GM06990 (cell line): ENCODE data around the gene PDE11A.

Source experiments
- DNase-seq: peaks from one replicate; pipeline ENCODE4 v3.0.0-alpha.2; 2011; ENCODE audit not compliant: insufficient read length; ENCODE audit errors: extremely low read depth
- H3K27me3 ChIP-seq: replicated peaks from 2 replicates; pipeline ENCODE4 v1.6.0; 2011; ENCODE audit warnings: low read length; ENCODE audit not compliant: control insufficient read depth, insufficient read depth
- H3K36me3 ChIP-seq: 2 replicates; pipeline ENCODE4 v1.5.1; 2011; ENCODE audit warnings: low read length; ENCODE audit not compliant: control insufficient read depth, insufficient read depth
- H3K4me3 ChIP-seq: replicated peaks from 2 replicates; pipeline ENCODE4 v1.5.1; 2011; ENCODE audit warnings: low read depth, mild to moderate bottlenecking, control low read depth, low read length
- CTCF ChIP-seq: IDR thresholded peaks from 2 replicates; pipeline ENCODE4 v1.5.1; 2011; ENCODE audit warnings: low read length, control low read depth, mild to moderate bottlenecking, inconsistent platforms; ENCODE audit not compliant: insufficient read depth, poor library complexity, severe bottlenecking

PDE11A gene

GRCh38 chr2:177767768-177768167, 304.8 kb downstream of the PDE11A start:
- H3K27me3 ChIP-seq = no peaks in the 10 kb centered on the region
- no peaks in the 10 kb centered on the region for H3K36me3 ChIP-seq
- peak; percentile 15 for TF ChIP-seq CTCF
- H3K4me3 ChIP-seq = no peak overlapping the region
- DNase-seq = no peak

DNA sequence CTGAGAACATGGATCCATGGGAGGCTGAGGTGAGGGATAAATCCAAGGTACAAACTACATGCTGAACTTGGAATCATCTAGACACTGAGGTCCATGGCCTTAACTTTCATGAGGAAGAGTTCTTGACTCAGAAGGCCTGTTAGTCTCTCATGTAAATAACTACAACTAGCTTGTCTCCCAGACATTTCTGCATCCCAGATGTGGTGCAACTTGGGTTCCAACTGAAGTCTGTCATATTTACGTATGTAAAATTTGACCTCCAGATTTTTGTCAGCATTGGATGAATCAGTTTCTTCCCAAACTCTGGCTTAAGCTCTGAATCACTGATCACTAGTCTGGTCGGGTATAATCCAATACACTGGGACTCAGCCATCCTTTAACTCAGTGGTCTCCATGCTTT, 306.9 kb downstream of the PDE11A start:
- DNase-seq = no peak
- no peak for TF ChIP-seq CTCF
- Histone ChIP-seq H3K36me3 (no peaks in the 10 kb centered on the region), H3K27me3 (no peaks in the 10 kb centered on the region; the same call in 1 of the 2 replicates), H3K4me3 (no peak overlapping the region)

DNA sequence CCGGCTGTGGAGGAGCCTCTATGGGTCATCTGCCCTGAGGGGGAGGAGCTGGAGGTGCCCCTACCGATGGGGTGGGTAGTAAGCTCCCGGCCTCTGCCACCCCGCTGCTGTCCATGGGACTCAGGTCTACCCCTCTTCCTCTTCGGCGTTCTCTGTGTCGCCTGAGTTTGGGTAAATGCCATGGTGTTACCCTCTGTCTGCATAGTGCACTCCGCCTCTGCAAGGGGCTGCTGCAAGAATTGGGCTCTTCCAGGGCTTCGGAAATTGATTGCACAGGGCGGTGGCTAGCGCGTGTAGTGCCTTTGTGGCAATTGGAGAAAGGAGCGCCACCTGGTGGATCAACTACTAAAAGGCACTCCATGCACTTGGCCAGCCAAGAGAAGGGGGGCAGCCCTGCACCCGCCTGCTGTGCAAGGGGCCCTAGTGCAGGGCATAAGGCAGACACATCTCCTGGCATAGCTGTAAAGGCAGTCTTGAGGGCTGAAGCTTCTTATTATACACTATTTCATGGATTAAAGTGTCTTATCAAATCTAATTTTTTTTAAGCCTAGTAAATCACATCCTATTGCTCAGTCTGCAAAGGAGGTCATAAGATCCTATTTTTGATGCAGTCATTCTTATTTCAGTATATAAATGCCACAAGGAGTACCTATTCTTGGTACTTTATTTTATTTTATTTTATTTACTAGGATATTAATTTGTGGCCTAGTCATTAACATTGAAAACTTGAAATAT, 308.9 kb downstream of the PDE11A start:
- Histone ChIP-seq H3K36me3 (no peaks in the 10 kb centered on the region), H3K27me3 (no peaks in the 10 kb centered on the region; the same call in 1 of the 2 replicates), H3K4me3 (no peak overlapping the region)
- peak; percentile 35 for DNase-seq
- TF ChIP-seq CTCF = peak; percentile 92

- Histone ChIP-seq H3K4me3 (no peak overlapping the region), H3K36me3 (no peaks in the 10 kb centered on the region), H3K27me3 (no peaks in the 10 kb centered on the region; the same call in 1 of the 2 replicates)
- DNase-seq = no peak
- TF ChIP-seq CTCF = no peak
Measured at GRCh38 chr2:177759443-177759842, 313.1 kb downstream of the PDE11A start.

GRCh38 chr2:177758591-177759371, 313.8 kb downstream of the PDE11A start:
- TF ChIP-seq CTCF = peak; percentile 10
- DNase-seq = no peak
- no peaks in the 10 kb centered on the region; the same call in 1 of the 2 replicates for H3K27me3 ChIP-seq
- no peaks in the 10 kb centered on the region for H3K36me3 ChIP-seq
- H3K4me3 ChIP-seq = no peak overlapping the region
